ENCODE results near the gene ALDH3A2. TPM values are rescaled to one million over a fixed set of nuclear protein-coding genes. Genes with fewer than 3 reads are reported as not detected.

Gene ALDH3A2
- total RNA-seq (116 and 137 TPM in 2 replicates), polyA plus RNA-seq (62.1 and 63.6 TPM in 2 replicates)

GRCh38 chr17:19648475-19649273 lies at the start of gene ALDH3A2:
Gene ALDH3A2 (plus strand): TSS chr17:19648751. CDS start chr17:19648972, 221 bp downstream.
- peak within 1 kb of the TSS; percentile 89 for H3K4me2 ChIP-seq
- TF ChIP-seq EZH2phosphoT487 (IDR thresholded peaks at IDR 0.05; ENCODE audit: low read depth, severe bottlenecking, unreplicated experiment): no peak
- TF ChIP-seq EZH2 (IDR thresholded peaks at IDR 0.05; ENCODE audit: borderline replicate concordance): no peak
- TF ChIP-seq, protein P1, sequence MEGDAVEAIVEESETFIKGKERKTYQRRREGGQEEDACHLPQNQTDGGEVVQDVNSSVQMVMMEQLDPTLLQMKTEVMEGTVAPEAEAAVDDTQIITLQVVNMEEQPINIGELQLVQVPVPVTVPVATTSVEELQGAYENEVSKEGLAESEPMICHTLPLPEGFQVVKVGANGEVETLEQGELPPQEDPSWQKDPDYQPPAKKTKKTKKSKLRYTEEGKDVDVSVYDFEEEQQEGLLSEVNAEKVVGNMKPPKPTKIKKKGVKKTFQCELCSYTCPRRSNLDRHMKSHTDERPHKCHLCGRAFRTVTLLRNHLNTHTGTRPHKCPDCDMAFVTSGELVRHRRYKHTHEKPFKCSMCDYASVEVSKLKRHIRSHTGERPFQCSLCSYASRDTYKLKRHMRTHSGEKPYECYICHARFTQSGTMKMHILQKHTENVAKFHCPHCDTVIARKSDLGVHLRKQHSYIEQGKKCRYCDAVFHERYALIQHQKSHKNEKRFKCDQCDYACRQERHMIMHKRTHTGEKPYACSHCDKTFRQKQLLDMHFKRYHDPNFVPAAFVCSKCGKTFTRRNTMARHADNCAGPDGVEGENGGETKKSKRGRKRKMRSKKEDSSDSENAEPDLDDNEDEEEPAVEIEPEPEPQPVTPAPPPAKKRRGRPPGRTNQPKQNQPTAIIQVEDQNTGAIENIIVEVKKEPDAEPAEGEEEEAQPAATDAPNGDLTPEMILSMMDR (IDR thresholded peaks at IDR 0.05; ENCODE audit: poor library complexity): peak; percentile 42
- H3K9me3 ChIP-seq (ENCODE audit: low read depth): no peaks in the 10 kb centered on the region
- peak within 1 kb of the TSS; percentile 94 for H3K27ac ChIP-seq
- peak; percentile 98 for DNase-seq (ENCODE audit: low spot score)
- H3K9me2 ChIP-seq (replicated peaks; ENCODE audit: insufficient read depth): no peaks in the 10 kb centered on the region
- no peaks in the 10 kb centered on the region for H3K27me3 ChIP-seq
- H3K4me1 ChIP-seq (ENCODE audit: insufficient read depth): peaks cover 46% of the 10 kb centered on the region
- H3K79me2 ChIP-seq: peaks cover 44% of the 10 kb centered on the region
- H3K4me3 ChIP-seq: peak within 1 kb of the TSS; percentile 67
- WGBS (ENCODE audit: low lambda C conversion rate, missing lambda C conversion rate): 1% methylated on average over 55 of the region's 71 CpGs
- H2AFZ ChIP-seq: peak within 1 kb of the TSS; percentile 90
- no peaks in the 10 kb centered on the region for H3K36me3 ChIP-seq (replicated peaks; ENCODE audit: insufficient read depth, low read depth)
- no peaks in the 10 kb centered on the region for H4K20me1 ChIP-seq (ENCODE audit: insufficient read depth, poor library complexity, severe bottlenecking)

- H2AFZ ChIP-seq: no peak overlapping the region
- no peak overlapping the region for H3K4me3 ChIP-seq
- no peak overlapping the region for H3K4me2 ChIP-seq
- no peak overlapping the region for H3K27ac ChIP-seq
- WGBS (ENCODE audit: low lambda C conversion rate, missing lambda C conversion rate): 70% methylated on average over 2 of the region's 2 CpGs
- DNase-seq (ENCODE audit: low spot score): no peak
- H3K79me2 ChIP-seq: no peaks in the 10 kb centered on the region
- no peaks in the 10 kb centered on the region for H3K36me3 ChIP-seq (replicated peaks; ENCODE audit: insufficient read depth, low read depth)
- TF ChIP-seq EZH2 (IDR thresholded peaks at IDR 0.05; ENCODE audit: borderline replicate concordance) (no peak), EZH2phosphoT487 (IDR thresholded peaks at IDR 0.05; ENCODE audit: low read depth, severe bottlenecking, unreplicated experiment) (no peak)
- TF ChIP-seq, protein P1 (IDR thresholded peaks at IDR 0.05; ENCODE audit: poor library complexity): no peak
- no peaks in the 10 kb centered on the region for H4K20me1 ChIP-seq (ENCODE audit: insufficient read depth, poor library complexity, severe bottlenecking)
- no peaks in the 10 kb centered on the region for H3K27me3 ChIP-seq
- H3K4me1 ChIP-seq (ENCODE audit: insufficient read depth): no peaks in the 10 kb centered on the region
- no peaks in the 10 kb centered on the region for H3K9me2 ChIP-seq (replicated peaks; ENCODE audit: insufficient read depth)
- no peaks in the 10 kb centered on the region for H3K9me3 ChIP-seq (ENCODE audit: low read depth)
Measured at GRCh38 chr17:19610311-19610710, 38.2 kb upstream of the ALDH3A2 start.

DNA sequence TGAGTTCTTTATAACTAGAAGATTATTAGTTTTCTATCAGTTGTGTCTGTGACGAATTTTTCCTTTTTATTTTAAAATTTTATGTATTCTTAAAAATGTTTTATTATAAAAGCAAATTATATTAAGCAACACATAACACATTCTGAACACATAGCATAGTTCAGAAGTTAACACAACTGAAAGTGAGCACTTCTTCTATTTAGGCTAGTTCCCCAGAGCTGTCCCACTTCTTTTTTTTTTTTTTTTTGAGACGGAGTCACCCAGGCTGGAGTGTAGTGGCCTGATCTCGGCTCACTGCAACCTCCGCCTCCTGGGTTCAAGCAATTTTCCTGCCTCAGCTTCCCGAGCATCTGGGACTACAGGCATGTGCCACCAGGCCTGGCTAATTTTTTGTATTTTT lies 37.7 kb upstream of the ALDH3A2 start:
- no peak for DNase-seq (ENCODE audit: low spot score)
- Histone ChIP-seq H2AFZ (no peak overlapping the region), H4K20me1 (ENCODE audit: insufficient read depth, poor library complexity, severe bottlenecking) (no peaks in the 10 kb centered on the region), H3K27ac (no peak overlapping the region), H3K36me3 (replicated peaks; ENCODE audit: insufficient read depth, low read depth) (no peaks in the 10 kb centered on the region), H3K4me1 (ENCODE audit: insufficient read depth) (no peaks in the 10 kb centered on the region), H3K79me2 (no peaks in the 10 kb centered on the region), H3K9me3 (ENCODE audit: low read depth) (no peaks in the 10 kb centered on the region), H3K4me3 (no peak overlapping the region), H3K27me3 (no peaks in the 10 kb centered on the region), H3K4me2 (no peak overlapping the region), H3K9me2 (replicated peaks; ENCODE audit: insufficient read depth) (no peaks in the 10 kb centered on the region)
- WGBS (ENCODE audit: low lambda C conversion rate, missing lambda C conversion rate): 88% methylated on average over 5 of the region's 5 CpGs
- TF ChIP-seq EZH2 (IDR thresholded peaks at IDR 0.05; ENCODE audit: borderline replicate concordance): no peak
- no peak for TF ChIP-seq EZH2phosphoT487 (IDR thresholded peaks at IDR 0.05; ENCODE audit: low read depth, severe bottlenecking, unreplicated experiment)
- TF ChIP-seq, protein P1 (IDR thresholded peaks at IDR 0.05; ENCODE audit: poor library complexity): no peak

Measured in hepatocyte (in vitro differentiated cells).